Astrocyte (in vitro differentiated cells and primary cell): Measurements from ENCODE around the gene LIMA1. TPM values are rescaled to one million over a fixed set of nuclear protein-coding genes. Genes with fewer than 3 reads are reported as not detected.
A peak's percentile ranks its signal among the peaks of the same experiment; 100 is the strongest.

ENCODE experiments used
- DNase-seq: peaks from one replicate; pipeline ENCODE4 v3.0.0-alpha.2; 2010; ENCODE audit warnings: low read depth
- FAIRE-seq: peaks from 2 replicates; lab custom pipeline; 2011; peaks lifted over from hg19 to GRCh38; lab: Jason Lieb, UNC
- H2AFZ ChIP-seq: 2 replicates; pipeline ENCODE4 v1.6.0; 2012; ENCODE audit warnings: low read depth, low read length, inconsistent platforms
- H3K27ac ChIP-seq: 2 replicates; pipeline ENCODE4 v1.5.1; 2011; ENCODE audit warnings: low read depth, low read length, inconsistent platforms
- H3K27me3 ChIP-seq: 2 replicates; pipeline ENCODE4 v1.6.0; 2011; ENCODE audit warnings: low read length, inconsistent platforms; ENCODE audit not compliant: insufficient read depth
- H3K36me3 ChIP-seq: 2 replicates; pipeline ENCODE4 v1.5.1; 2011; ENCODE audit warnings: low read length, inconsistent platforms; ENCODE audit not compliant: insufficient read depth
- H3K4me1 ChIP-seq: 2 replicates; pipeline ENCODE4 v1.5.1; 2011; ENCODE audit warnings: low read length, inconsistent platforms; ENCODE audit not compliant: insufficient read depth
- H3K4me2 ChIP-seq: 2 replicates; pipeline ENCODE4 v1.6.0; 2012; ENCODE audit warnings: low read length, inconsistent platforms
- H3K4me3 ChIP-seq: 2 replicates; pipeline ENCODE4 v1.5.1; 2011; ENCODE audit warnings: low read depth, mild to moderate bottlenecking, low read length, inconsistent platforms; ENCODE audit not compliant: insufficient read depth
- H3K79me2 ChIP-seq: 2 replicates; pipeline ENCODE4 v1.6.0; 2012; ENCODE audit warnings: mild to moderate bottlenecking, low read length, inconsistent platforms; ENCODE audit not compliant: insufficient read depth
- H3K9ac ChIP-seq: 2 replicates; pipeline ENCODE4 v1.6.0; 2012; ENCODE audit warnings: mild to moderate bottlenecking, low read length, inconsistent platforms
- H3K9me3 ChIP-seq: 2 replicates; pipeline ENCODE4 v1.5.1; 2012; ENCODE audit warnings: low read depth, mild to moderate bottlenecking, low read length, inconsistent platforms; ENCODE audit not compliant: insufficient read depth
- H4K20me1 ChIP-seq: 2 replicates; pipeline ENCODE4 v1.6.0; 2012; ENCODE audit warnings: low read length, inconsistent platforms; ENCODE audit not compliant: insufficient read depth
- H3K27ac Mint-ChIP-seq: one replicate; pipeline ENCODE4 v1.8.0; 2021; ENCODE audit warnings: mild to moderate bottlenecking, mixed read lengths; ENCODE audit not compliant: unreplicated experiment
- H3K27me3 Mint-ChIP-seq: one replicate; pipeline ENCODE4 v1.8.0; 2021; ENCODE audit warnings: low read depth, mixed read lengths; ENCODE audit not compliant: unreplicated experiment
- H3K36me3 Mint-ChIP-seq: one replicate; pipeline ENCODE4 v1.8.0; 2021; ENCODE audit warnings: low read depth, mixed read lengths; ENCODE audit not compliant: unreplicated experiment
- H3K4me1 Mint-ChIP-seq: one replicate; pipeline ENCODE4 v1.8.0; 2021; ENCODE audit warnings: low read depth, mixed read lengths; ENCODE audit not compliant: unreplicated experiment
- H3K4me3 Mint-ChIP-seq: one replicate; pipeline ENCODE4 v1.8.0; 2021; ENCODE audit warnings: mild to moderate bottlenecking, moderate library complexity, mixed read lengths; ENCODE audit not compliant: unreplicated experiment
- H3K9me3 Mint-ChIP-seq: one replicate; pipeline ENCODE4 v1.8.0; 2021; ENCODE audit warnings: mild to moderate bottlenecking, mixed read lengths; ENCODE audit not compliant: unreplicated experiment
- EZH2 ChIP-seq: IDR thresholded peaks from 2 replicates; pipeline ENCODE4 v1.6.1; 2012; ENCODE audit warnings: mild to moderate bottlenecking, low read length, inconsistent platforms; ENCODE audit not compliant: insufficient read depth
- total RNA-seq: library from RNA; stranded (reverse); gene quantifications from 2 replicates; pipeline ENCODE4 v1.2.1, GENCODE V29; 2021
- TF ChIP-seq, protein P1 (sequence below): IDR thresholded peaks from 2 replicates; pipeline ENCODE4 v1.5.1; 2011; ENCODE audit warnings: low read depth, mild to moderate bottlenecking, inconsistent platforms, low read length, moderate library complexity; ENCODE audit not compliant: insufficient read depth

The LIMA1 gene
- total RNA-seq, 1 donor from 2014 or later = 173 TPM

DNA sequence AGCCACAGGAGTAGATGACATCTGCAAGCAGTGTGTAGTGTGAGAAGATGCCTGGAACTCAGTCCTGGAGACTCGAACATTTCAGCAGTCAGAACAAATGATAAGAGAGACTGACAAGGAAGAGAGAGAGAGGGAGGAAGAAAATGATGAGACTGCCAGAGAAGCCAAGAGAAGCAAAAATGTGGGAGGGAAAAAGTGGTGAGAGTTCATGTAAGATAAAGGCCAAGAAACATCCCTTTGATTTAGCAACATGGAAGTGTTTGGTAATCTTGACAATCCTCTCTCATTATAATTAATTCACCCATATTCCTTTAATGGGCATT, 42.6 kb downstream of the LIMA1 start:
- Histone ChIP-seq H3K27ac (peak overlapping the region; percentile 94), H3K79me2 (no peaks in the 10 kb centered on the region), H3K4me1 (peaks cover 30% of the 10 kb centered on the region), H3K27me3 (no peaks in the 10 kb centered on the region), H3K9me3 (no peaks in the 10 kb centered on the region), H3K4me3 (no peak overlapping the region), H3K4me2 (peak overlapping the region; percentile 79), H2AFZ (no peak overlapping the region), H4K20me1 (no peaks in the 10 kb centered on the region), H3K36me3 (peaks cover 2% of the 10 kb centered on the region), H3K9ac (no peak overlapping the region)
- H3K9me3 Mint-ChIP-seq = no peaks in the 10 kb centered on the region
- H3K27ac Mint-ChIP-seq = peak overlapping the region; percentile 70
- FAIRE-seq (no peak), DNase-seq (no peak)
- TF ChIP-seq EZH2 = no peak
- TF ChIP-seq, protein P1, sequence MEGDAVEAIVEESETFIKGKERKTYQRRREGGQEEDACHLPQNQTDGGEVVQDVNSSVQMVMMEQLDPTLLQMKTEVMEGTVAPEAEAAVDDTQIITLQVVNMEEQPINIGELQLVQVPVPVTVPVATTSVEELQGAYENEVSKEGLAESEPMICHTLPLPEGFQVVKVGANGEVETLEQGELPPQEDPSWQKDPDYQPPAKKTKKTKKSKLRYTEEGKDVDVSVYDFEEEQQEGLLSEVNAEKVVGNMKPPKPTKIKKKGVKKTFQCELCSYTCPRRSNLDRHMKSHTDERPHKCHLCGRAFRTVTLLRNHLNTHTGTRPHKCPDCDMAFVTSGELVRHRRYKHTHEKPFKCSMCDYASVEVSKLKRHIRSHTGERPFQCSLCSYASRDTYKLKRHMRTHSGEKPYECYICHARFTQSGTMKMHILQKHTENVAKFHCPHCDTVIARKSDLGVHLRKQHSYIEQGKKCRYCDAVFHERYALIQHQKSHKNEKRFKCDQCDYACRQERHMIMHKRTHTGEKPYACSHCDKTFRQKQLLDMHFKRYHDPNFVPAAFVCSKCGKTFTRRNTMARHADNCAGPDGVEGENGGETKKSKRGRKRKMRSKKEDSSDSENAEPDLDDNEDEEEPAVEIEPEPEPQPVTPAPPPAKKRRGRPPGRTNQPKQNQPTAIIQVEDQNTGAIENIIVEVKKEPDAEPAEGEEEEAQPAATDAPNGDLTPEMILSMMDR = no peak
- no peaks in the 10 kb centered on the region for H3K27me3 Mint-ChIP-seq
- no peak overlapping the region for H3K4me3 Mint-ChIP-seq
- peaks cover 2% of the 10 kb centered on the region for H3K36me3 Mint-ChIP-seq
- H3K4me1 Mint-ChIP-seq = peaks cover 32% of the 10 kb centered on the region

DNA sequence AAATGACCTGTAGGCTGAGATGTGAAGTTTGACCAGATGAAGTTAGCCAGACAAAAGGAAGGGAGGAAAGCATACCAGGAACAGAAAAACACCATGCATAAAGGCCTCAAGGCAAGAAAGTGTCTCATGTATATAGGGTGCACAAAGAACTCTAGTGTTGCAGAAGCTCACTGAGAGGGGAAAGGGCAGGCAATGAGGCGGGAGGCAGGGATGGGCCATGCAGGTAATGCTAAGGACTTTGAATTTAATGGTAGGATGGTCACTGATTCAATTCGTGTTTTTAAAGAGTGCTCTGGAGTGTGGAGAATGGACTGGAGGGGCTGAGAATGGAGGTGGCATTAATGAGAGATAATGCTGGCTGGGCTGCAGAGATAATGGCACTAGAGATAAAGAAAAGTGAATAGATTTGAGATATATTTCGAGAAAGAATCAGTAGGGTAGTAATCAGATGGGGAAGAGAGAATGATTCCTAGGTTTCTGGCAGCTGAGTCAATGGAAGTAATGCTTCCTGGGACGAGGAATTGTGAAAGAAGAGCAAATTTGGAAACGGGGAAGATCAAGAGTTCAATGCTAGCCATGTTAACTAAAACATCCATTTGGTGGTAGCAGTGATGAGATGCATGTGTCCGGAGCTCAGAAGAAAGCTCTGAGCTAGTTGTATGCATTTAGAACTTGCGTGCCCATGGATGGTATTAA, 43.1 kb downstream of the LIMA1 start:
- H4K20me1 ChIP-seq = no peaks in the 10 kb centered on the region
- H3K36me3 ChIP-seq = peaks cover 2% of the 10 kb centered on the region
- Mint-ChIP-seq H3K27me3 (no peaks in the 10 kb centered on the region), H3K27ac (peak overlapping the region; percentile 70), H3K4me3 (no peak overlapping the region), H3K4me1 (peaks cover 32% of the 10 kb centered on the region), H3K36me3 (peaks cover 2% of the 10 kb centered on the region), H3K9me3 (no peaks in the 10 kb centered on the region)
- H3K4me2 ChIP-seq = peak overlapping the region; percentile 79
- no peak overlapping the region for H3K9ac ChIP-seq
- no peaks in the 10 kb centered on the region for H3K79me2 ChIP-seq
- H3K27me3 ChIP-seq = no peaks in the 10 kb centered on the region
- no peak for TF ChIP-seq EZH2
- TF ChIP-seq, protein P1 = no peak
- peaks cover 30% of the 10 kb centered on the region for H3K4me1 ChIP-seq
- H2AFZ ChIP-seq = no peak overlapping the region
- no peak overlapping the region for H3K27ac ChIP-seq
- FAIRE-seq (no peak), DNase-seq (no peak)
- H3K9me3 ChIP-seq = no peaks in the 10 kb centered on the region
- H3K4me3 ChIP-seq = no peak overlapping the region

DNA sequence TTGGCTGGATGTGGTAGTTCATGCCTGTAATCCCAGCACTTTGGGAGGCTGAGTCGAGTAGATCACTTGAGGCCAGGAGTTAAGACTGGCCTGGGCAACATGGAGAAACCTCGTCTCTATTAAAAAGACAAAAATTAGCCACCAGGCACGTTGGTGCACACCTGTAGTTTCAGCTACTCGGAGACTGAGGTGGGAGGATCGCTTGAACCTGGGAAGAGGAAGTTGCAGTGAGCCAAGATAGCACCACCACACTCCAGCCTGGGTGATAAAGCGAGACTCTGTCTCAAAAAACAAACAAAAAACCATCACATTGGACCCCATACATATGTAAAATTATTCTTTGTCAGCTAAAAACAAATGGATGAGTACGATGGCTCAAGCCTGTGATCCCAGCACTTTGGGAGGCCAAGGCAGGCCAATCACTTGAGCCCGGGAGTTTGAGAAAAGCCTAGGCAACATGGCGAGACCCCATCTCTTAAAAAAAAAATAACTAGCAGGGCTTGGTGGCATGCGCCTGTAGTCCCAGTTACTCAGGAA, 43.9 kb downstream of the LIMA1 start:
- no peak for FAIRE-seq
- H3K27me3 ChIP-seq = no peaks in the 10 kb centered on the region
- no peak overlapping the region for H3K4me3 Mint-ChIP-seq
- no peaks in the 10 kb centered on the region for H3K79me2 ChIP-seq
- no peaks in the 10 kb centered on the region for H3K36me3 Mint-ChIP-seq
- no peak for DNase-seq
- no peak for TF ChIP-seq EZH2
- TF ChIP-seq, protein P1 = no peak
- H3K27ac Mint-ChIP-seq = no peak overlapping the region
- H3K4me1 ChIP-seq = peaks cover 30% of the 10 kb centered on the region
- H3K27me3 Mint-ChIP-seq = no peaks in the 10 kb centered on the region
- H3K9me3 ChIP-seq = no peaks in the 10 kb centered on the region
- H2AFZ ChIP-seq = no peak overlapping the region
- no peak overlapping the region for H3K4me2 ChIP-seq
- H3K9ac ChIP-seq = no peak overlapping the region
- no peaks in the 10 kb centered on the region for H3K9me3 Mint-ChIP-seq
- peaks cover 2% of the 10 kb centered on the region for H3K36me3 ChIP-seq
- no peak overlapping the region for H3K4me3 ChIP-seq
- H3K4me1 Mint-ChIP-seq = peaks cover 32% of the 10 kb centered on the region
- H4K20me1 ChIP-seq = no peaks in the 10 kb centered on the region
- H3K27ac ChIP-seq = no peak overlapping the region
